Smooth muscle cell (in vitro differentiated cells): ENCODE measurements around the gene CDH4. TPM values are rescaled to one million over a fixed set of nuclear protein-coding genes. Genes with fewer than 3 reads are reported as not detected.

Experiments used
- DNase-seq: peaks from one replicate; lab custom pipeline; 2025; ENCODE audit not compliant: unreplicated experiment; lab: John Stamatoyannopoulos, UW
- H2AFZ ChIP-seq: fragments of 200-600 bp; sonication (generic); 2 replicates; pipeline ENCODE4 v1.6.0; 2016; ENCODE audit warnings: antibody characterized with exemption, low read depth, mild to moderate bottlenecking
- H3F3A ChIP-seq: fragments of 200-600 bp; sonication (generic); 2 replicates; pipeline ENCODE4 v1.6.0; 2017; ENCODE audit warnings: antibody characterized with exemption, low read depth
- H3K27ac ChIP-seq: fragments of 200-600 bp; sonication (generic); 2 replicates; pipeline ENCODE4 v1.5.1; 2016; ENCODE audit warnings: low read depth, mild to moderate bottlenecking
- H3K27me3 ChIP-seq: fragments of 200-600 bp; sonication (generic); 2 replicates; pipeline ENCODE4 v1.6.1; 2016; ENCODE audit warnings: low read depth, mild to moderate bottlenecking
- H3K36me3 ChIP-seq: fragments of 200-600 bp; sonication (generic); 2 replicates; pipeline ENCODE4 v1.5.1; 2016; ENCODE audit warnings: low read depth
- H3K4me1 ChIP-seq: fragments of 200-600 bp; sonication (generic); 2 replicates; pipeline ENCODE4 v1.5.1; 2016; ENCODE audit warnings: low read depth
- H3K4me2 ChIP-seq: fragments of 200-600 bp; sonication (generic); 2 replicates; pipeline ENCODE4 v1.6.0; 2016; ENCODE audit warnings: mild to moderate bottlenecking
- H3K4me3 ChIP-seq: fragments of 200-600 bp; sonication (generic); 2 replicates; pipeline ENCODE4 v1.5.1; 2016; ENCODE audit warnings: mild to moderate bottlenecking
- H3K79me2 ChIP-seq: fragments of 200-600 bp; sonication (generic); 2 replicates; pipeline ENCODE4 v1.6.0; 2016; ENCODE audit warnings: low read depth, mild to moderate bottlenecking
- H3K9ac ChIP-seq: fragments of 200-600 bp; sonication (generic); 2 replicates; pipeline ENCODE4 v1.6.0; 2016; ENCODE audit warnings: low read depth
- H3K9me3 ChIP-seq: fragments of 200-600 bp; sonication (generic); replicated peaks from 2 replicates; pipeline ENCODE4 v1.5.1; 2016; ENCODE audit warnings: low read depth
- H4K20me1 ChIP-seq: fragments of 200-600 bp; sonication (generic); 2 replicates; pipeline ENCODE4 v1.6.0; 2016; ENCODE audit warnings: low read depth
- CTCF ChIP-seq: fragments of 200-600 bp; sonication (generic); IDR thresholded peaks from 2 replicates; pipeline ENCODE4 v1.5.1; 2017; ENCODE audit warnings: borderline replicate concordance, mild to moderate bottlenecking, antibody characterized with exemption; ENCODE audit not compliant: insufficient read depth, poor library complexity, severe bottlenecking
- WGBS: methylation state at CpG from one replicate; pipeline ENCODE4 v1.1.7; 2016; ENCODE audit warnings: low lambda C conversion rate; 5-methylcytosine and 5-hydroxymethylcytosine counted together
- polyA plus RNA-seq: library from polyadenylated mRNA; unstranded; fragments of >200 nt; fragmentation: Nextera tagmentation; extraction: Ambion mirVana; gene quantifications from 2 replicates; pipeline ENCODE4 v1.2.1, GENCODE V29; 2016
- total RNA-seq: library from RNA; depleted of rRNA; stranded (reverse); fragments of >200 nt; gene quantifications from 2 replicates; pipeline ENCODE4 v1.2.3, GENCODE V29; 2014

CDH4 gene
- total and polyA plus RNA-seq, 2 experiments from 2014 or later = 0.03 to 0.04 TPM

GRCh38 chr20:61757678-61758563 is 505.9 kb downstream of the CDH4 start:
- Histone ChIP-seq H3K79me2 (no peaks in the 10 kb centered on the region), H2AFZ (no peak overlapping the region), H3K27ac (no peak overlapping the region), H3K9ac (no peak overlapping the region), H3K4me1 (peaks cover 9% of the 10 kb centered on the region), H3K36me3 (no peaks in the 10 kb centered on the region), H3F3A (no peaks in the 10 kb centered on the region), H3K9me3 (no peaks in the 10 kb centered on the region), H3K4me2 (no peak overlapping the region), H3K27me3 (no peaks in the 10 kb centered on the region), H4K20me1 (no peaks in the 10 kb centered on the region), H3K4me3 (no peak overlapping the region)
- no peak for DNase-seq
- TF ChIP-seq CTCF = no peak
- WGBS = 64% methylated on average over 25 of the region's 25 CpGs

- no peak overlapping the region for H2AFZ ChIP-seq
- no peak for TF ChIP-seq CTCF
- no peaks in the 10 kb centered on the region for H3K27me3 ChIP-seq
- WGBS = 95% methylated on average over 25 of the region's 25 CpGs
- no peak for DNase-seq
- H3K4me2 ChIP-seq = no peak overlapping the region
- H3K4me3 ChIP-seq = no peak overlapping the region
- H3K4me1 ChIP-seq = peaks cover 1% of the 10 kb centered on the region
- H3F3A ChIP-seq = no peaks in the 10 kb centered on the region
- no peaks in the 10 kb centered on the region for H3K36me3 ChIP-seq
- H3K79me2 ChIP-seq = no peaks in the 10 kb centered on the region
- H4K20me1 ChIP-seq = no peaks in the 10 kb centered on the region
- no peaks in the 10 kb centered on the region for H3K9me3 ChIP-seq
- no peak overlapping the region for H3K9ac ChIP-seq
- H3K27ac ChIP-seq = no peak overlapping the region
Measured at GRCh38 chr20:61758564-61759200, 506.6 kb downstream of the CDH4 start.

- 93% methylated on average over 22 of the region's 22 CpGs for WGBS
- Histone ChIP-seq H3K79me2 (no peaks in the 10 kb centered on the region), H3K9ac (no peak overlapping the region), H3K9me3 (no peaks in the 10 kb centered on the region), H3K36me3 (no peaks in the 10 kb centered on the region), H3K4me1 (no peaks in the 10 kb centered on the region), H3F3A (no peaks in the 10 kb centered on the region), H3K27ac (no peak overlapping the region), H4K20me1 (no peaks in the 10 kb centered on the region), H2AFZ (no peak overlapping the region), H3K4me2 (no peak overlapping the region), H3K4me3 (no peak overlapping the region), H3K27me3 (no peaks in the 10 kb centered on the region)
- DNase-seq = no peak
- no peak for TF ChIP-seq CTCF
Measured at GRCh38 chr20:61759286-61760065, 507.4 kb downstream of the CDH4 start.
